Activated CD4-positive, alpha-beta T cell treated with anti-CD3 and anti-CD28 coated beads for 48 hours (primary cell): Measurements from ENCODE around the gene KRTAP17-1.

Experiments
- DNase-seq: peaks from one replicate; pipeline ENCODE4 v3.0.0-alpha.2; 2020

The KRTAP17-1 gene

GRCh38 chr17:41332239-41332638 is 16.7 kb upstream of the KRTAP17-1 start:
- no peak for DNase-seq

GRCh38 chr17:41331606-41332005 is 16.1 kb upstream of the KRTAP17-1 start:
- no peak for DNase-seq

- peak; percentile 51 for DNase-seq
These were observed 13.9 kb upstream of the KRTAP17-1 start for GRCh38 chr17:41329279-41329948.

GRCh38 chr17:41328207-41328606 is 12.7 kb upstream of the KRTAP17-1 start:
- no peak for DNase-seq

GRCh38 chr17:41327411-41328120 is 12.1 kb upstream of the KRTAP17-1 start:
- no peak for DNase-seq

GRCh38 chr17:41326173-41327145 is 10.9 kb upstream of the KRTAP17-1 start:
- DNase-seq, result no peak

GRCh38 chr17:41325611-41326010 is 10.1 kb upstream of the KRTAP17-1 start:
- no peak for DNase-seq

- no peak for DNase-seq
These were observed 9.6 kb upstream of the KRTAP17-1 start for GRCh38 chr17:41325126-41325525.

GRCh38 chr17:41324180-41325075 is 8.9 kb upstream of the KRTAP17-1 start:
- peak; percentile 25 for DNase-seq

- no peak for DNase-seq
These were observed 7.7 kb upstream of the KRTAP17-1 start for GRCh38 chr17:41322903-41323895.

- DNase-seq, result no peak
These were observed 6.8 kb upstream of the KRTAP17-1 start for GRCh38 chr17:41322094-41322902.

GRCh38 chr17:41318231-41318630 is 2.7 kb upstream of the KRTAP17-1 start:
- DNase-seq, result no peak

GRCh38 chr17:41315814-41316445 is 420 bp upstream of the KRTAP17-1 start:
- DNase-seq, result no peak

- no peak for DNase-seq
These were observed 4.4 kb downstream of the KRTAP17-1 start for GRCh38 chr17:41311111-41311510.

- DNase-seq, result peak; percentile 47
These were observed 6.6 kb downstream of the KRTAP17-1 start, which contains the start of gene KRTAP16-1 for GRCh38 chr17:41308918-41309359. TSS of gene KRTAP16-1 (minus strand) at chr17:41309309. CDS start at chr17:41309253, 56 bp downstream.

GRCh38 chr17:41308251-41308917 is 7.1 kb downstream of the KRTAP17-1 start:
- peak; percentile 53 for DNase-seq

- DNase-seq, result no peak
These were observed 7.9 kb downstream of the KRTAP17-1 start for GRCh38 chr17:41307647-41308046.

GRCh38 chr17:41304091-41304490 is 11.4 kb downstream of the KRTAP17-1 start:
- no peak for DNase-seq

GRCh38 chr17:41302981-41303380 is 12.5 kb downstream of the KRTAP17-1 start:
- DNase-seq, result no peak
